HG03432 (cell line): ENCODE data around the gene LDLRAD4.

ENCODE experiments used
- ATAC-seq: cut with Tn5 transposase; IDR thresholded peaks from one replicate; pipeline ENCODE4 v1.9.1; 2021; ENCODE audit warnings: mild to moderate bottlenecking, moderate library complexity; ENCODE audit not compliant: unreplicated experiment

Gene LDLRAD4

DNA sequence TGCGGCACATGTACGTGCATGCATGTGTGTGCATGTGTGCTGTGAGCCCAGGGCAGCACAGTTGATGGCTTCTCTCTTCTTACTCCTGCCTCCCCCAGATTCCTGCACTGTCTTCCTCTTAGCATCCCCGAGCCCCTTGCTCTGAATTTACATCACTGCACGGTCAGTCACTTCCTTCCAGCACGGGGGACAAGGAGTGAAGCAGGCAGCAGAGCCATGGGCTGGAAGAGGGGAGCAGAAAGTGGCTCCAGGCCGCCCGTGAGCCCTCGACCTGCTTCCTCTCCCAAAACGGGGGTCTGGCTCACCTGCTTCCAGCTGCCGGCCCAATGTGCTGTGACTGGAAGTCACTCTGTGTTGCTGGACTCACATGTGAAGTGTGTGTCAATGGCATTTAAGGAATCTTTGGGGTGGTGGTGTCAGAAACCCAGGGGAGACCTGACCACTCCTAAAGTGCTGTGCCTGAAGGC, 401.7 kb downstream of the LDLRAD4 start:
- ATAC-seq: no peak

DNA sequence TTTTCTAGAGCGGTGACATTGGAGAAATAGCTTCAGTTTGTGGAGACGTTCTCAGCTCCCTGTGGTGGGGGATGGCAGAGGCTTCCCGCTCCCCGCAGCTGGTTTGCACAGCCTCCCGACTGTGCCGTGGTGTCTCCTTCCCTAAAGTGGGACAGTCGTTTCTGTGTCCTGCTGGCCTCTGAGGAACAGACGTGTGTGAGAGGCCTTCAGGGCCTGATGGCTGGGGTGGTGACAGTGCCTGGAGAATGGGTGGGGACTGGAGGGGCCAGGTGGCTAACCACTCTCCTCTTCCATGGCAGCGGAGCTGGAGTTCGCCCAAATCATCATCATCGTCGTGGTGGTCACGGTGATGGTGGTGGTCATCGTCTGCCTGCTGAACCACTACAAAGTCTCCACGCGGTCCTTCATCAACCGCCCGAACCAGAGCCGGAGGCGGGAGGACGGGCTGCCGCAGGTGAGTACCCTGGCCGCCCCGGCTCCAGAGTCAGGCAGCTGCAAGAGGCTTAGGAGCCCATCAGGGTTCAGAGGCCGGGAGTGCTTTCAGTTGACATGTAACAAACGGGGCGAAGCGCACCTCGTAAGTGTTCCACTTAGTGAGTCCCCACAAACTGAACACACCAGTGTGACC, 402.4 kb downstream of the LDLRAD4 start:
- no peak for ATAC-seq

DNA sequence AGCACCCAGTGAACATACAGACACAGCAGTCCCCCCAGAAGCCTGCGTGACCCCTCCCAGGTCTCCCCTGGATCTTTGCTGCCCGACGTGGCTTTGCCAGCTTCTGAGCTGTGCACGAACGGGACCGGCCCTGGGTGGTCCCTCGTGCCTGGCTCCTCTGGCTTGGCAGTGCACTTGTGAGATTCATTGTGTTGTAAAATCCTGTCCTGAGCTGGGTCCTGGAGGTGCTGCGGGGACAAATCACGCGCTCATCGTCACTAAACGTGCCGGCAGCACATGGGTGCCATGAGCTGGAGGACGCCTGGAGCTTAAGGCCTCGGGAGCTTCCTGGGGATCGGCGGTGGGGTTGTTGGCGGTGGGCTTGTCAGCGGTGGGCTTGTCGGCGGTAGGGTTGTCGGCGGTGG, 402.9 kb downstream of the LDLRAD4 start:
- ATAC-seq: no peak

DNA sequence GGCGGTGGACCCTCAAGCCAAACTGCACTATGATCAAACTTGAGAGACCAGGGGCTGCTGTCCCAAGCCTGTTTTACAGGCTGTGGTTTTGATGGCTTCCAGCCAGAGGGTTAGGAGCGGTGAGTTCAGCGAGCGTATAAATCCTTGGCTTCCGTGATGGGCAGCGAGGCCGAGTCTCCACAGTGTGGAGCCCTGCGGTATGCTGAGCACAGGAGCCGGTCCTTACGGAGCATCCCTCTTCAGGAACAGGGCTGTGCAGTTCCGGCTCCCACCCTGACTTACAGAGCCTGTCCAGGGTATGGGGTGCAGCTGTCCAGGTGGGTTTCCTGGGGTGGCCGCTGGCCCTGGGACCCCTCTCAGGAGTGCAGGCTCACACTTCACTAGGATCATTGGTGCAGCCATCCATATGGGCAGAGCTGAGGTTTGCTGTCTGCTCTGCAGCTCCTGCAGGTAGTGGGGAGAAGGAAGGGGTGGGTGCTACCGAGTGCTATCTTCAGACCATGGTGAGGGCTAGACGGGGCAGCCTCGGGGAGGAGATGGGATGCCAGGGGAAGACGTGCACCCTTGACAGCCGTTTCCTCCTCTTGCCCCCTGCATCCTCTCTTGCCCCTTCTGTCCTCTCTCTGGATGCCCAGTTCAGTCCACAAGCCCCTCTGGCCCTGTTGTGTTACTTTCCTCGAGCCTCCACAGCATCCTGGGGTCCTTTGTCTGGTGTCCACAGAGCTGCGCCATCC, 403.5 kb downstream of the LDLRAD4 start:
- ATAC-seq: no peak

DNA sequence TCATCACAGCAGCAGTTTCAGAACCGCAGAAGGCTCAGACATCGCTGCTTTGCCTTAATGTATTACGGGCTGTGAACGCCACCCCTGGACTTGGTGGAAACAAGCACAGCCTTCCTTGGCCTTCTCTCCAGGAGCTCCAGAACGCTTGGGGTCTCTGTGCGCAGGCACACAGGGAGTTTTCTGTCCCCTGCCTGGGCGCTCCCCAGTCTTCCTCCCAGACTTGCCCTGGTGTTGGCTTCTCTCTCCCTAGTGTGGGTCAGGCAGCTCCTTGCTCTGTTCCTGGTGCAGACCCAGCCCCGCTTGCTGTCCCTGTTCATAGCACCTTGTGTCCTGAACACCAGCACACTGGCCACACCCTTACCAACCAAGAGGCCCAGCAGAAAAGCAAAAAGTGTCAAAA, 404.2 kb downstream of the LDLRAD4 start:
- no peak for ATAC-seq

DNA sequence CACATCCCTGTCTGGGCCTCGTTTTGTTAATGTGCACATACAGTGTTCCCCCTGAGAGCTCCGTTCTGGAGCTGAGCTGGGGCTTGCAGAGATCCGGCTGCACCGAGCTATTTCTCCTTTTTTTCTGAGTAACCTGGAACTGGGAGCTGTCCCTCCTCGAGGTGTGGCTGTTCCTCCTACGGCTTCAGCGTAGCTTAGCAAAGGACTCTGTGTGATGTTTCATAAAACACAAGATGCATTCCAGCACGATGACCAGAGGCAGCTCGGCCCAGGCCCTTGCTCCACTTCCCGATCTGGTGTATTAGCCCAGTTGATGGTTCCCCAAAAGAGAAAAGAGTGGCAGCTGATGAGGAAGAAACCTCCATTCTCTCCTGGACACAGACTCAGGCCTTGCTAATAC, 404.8 kb downstream of the LDLRAD4 start:
- ATAC-seq: no peak

DNA sequence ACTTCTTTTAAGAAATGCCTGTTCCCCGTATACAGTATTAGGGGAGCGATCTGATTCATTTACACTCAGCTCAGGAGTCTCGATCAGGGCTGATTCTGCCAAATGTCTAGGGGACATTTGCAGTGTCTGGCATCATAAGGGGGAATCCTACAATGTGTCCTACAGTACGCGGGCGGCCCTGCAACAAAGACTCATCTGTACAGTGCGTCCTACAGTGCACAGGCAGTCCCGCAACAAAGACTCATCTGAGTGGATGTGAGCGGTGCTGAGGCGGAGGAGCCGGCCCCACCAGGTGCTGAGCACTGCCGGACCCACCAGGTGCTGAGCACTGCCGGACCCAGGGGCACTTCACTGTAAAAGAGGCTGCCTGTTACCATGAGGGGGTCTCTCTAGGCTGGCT, 405.3 kb downstream of the LDLRAD4 start:
- ATAC-seq: no peak

DNA sequence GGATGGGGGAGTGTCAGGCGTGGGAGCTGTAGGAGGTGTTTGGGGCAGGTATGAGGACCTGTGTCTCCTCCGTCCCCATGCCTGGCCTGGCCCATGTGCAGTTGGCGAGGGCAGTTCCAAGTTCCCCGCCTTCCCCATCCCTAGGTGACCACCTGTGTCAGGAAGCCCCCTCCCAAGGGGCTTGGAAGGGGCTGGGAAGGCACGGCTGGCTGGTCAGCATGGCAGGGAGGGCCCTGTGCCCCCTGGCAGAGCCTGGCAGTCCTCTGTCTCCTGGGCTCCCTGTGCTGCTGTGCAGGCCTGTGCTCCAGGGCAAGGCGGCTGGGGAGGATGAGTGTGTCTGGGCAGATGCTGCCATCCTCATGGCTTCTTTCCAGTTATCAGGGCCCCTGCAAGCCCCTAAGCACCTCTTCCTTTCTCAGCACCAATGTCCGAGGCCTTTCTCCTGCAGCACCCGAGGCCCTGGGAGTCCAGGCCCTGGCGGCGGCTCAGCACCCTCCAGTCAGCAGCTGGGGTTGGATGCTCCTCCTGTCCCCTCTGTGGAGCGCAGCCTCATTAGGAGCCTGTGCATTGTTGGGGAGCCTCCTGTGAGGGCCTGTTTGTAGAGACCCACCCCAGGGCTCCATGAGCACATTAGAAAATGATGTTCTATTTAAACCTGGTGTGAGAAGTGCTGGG, 406.1 kb downstream of the LDLRAD4 start:
- ATAC-seq: no peak

DNA sequence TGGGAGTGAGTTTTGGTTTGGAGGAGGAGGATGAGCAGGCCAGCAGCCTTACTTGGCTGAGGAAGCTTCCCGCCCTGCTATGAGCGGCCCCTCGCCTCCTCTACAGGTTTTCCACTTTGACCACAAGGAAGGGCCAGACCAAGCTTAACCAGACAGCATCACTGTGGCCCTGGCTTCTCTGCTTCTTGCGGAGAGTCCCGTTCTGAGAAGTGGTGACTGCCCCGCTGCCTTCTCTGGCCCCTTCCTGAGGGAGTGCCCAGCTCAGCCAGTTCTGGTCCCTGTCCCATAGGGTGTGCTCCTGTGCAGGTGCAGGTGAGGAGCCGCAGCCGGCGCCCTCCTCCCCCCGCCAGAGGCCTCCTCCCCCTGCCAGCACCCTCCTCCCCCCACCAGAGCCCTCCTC, 406.8 kb downstream of the LDLRAD4 start:
- ATAC-seq: no peak

DNA sequence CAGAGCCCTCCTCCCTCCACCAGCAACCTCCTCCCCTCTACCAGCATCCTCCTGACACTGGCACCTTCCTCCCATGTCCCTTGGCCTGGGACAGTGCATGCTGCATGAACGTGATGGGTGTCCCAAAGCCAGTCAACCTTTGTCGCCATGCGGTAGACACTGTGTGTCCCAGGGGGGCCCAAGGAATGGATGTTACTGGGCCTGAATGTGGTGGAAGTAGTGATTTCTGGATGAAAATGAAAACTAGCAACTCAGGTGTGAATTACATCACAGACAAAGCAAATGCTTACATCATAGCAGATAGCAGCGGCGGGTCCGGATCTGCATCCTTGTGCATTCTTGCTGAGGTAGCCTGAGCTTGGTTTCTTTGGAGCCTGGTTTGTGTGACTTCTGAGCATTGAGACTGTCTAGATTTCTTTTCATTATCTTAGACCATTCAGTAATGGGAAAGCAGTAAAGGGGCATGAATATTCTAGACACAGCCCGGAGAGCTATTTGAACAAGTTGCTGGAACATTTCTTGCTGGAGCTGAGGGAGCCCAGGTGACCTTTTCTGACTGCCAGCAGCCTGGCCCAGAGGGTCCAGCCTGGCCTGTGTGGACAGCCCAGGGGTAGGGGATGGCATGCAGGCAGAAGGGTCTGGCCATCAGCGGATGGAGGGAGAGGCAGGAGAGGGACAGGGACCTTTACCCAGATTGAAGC, 407.4 kb downstream of the LDLRAD4 start:
- no peak for ATAC-seq

DNA sequence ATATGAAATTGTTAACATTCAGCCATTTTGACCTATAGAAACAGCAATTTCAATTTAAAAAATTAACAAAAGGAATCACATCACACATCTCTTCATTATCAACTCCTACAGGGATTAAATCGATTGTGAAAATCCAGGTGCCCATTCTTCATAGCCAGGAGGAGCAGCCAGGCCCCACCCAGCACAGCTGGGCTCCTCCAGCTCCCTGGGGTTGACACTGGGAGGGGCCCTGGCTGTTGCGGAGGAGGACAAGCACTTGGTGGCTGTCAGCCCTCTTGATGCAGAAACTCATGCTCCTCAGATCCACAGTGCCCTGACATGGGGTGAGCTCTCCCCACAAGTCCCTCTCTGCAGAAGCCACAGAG, 408.0 kb downstream of the LDLRAD4 start:
- ATAC-seq: no peak

DNA sequence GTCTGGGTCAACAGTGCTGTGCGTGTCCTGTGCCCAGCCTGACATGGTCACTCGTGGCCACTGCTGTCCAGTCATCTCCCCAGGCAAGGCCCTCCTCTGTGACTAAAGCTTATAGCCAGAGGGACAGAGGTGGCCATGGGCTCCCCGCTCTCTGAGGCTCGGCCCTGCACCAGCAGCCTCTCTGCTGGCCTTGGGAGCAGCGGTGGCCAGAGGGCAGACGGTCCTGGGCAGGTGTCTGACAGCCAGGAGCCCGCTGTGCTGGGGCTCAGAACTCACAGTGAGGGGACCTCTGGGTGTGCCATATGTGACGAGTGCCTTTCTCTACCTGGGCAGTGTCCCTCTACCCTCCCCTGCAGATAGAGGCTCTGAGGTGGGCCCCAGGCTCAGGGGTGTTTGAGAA, 409.1 kb downstream of the LDLRAD4 start:
- no peak for ATAC-seq

DNA sequence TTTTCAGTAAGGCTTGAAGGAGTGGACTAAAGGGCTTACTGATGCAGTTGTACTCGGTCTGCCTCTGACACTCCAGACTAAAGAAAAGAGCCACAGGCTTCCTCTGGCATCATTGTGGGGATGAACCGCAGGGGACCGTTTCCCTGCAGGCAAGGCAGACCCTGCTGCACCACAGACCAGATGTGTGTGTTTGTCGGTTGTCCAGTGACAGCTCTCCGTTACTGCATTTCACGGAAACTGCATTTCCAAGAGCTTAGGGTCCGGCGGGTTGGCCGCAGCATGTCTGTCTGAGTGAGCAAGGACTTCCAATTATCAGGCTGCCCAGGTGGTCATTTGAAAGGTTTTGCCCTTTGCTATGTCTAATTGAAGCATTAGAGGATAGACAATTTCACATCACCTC, 409.7 kb downstream of the LDLRAD4 start:
- ATAC-seq: no peak

DNA sequence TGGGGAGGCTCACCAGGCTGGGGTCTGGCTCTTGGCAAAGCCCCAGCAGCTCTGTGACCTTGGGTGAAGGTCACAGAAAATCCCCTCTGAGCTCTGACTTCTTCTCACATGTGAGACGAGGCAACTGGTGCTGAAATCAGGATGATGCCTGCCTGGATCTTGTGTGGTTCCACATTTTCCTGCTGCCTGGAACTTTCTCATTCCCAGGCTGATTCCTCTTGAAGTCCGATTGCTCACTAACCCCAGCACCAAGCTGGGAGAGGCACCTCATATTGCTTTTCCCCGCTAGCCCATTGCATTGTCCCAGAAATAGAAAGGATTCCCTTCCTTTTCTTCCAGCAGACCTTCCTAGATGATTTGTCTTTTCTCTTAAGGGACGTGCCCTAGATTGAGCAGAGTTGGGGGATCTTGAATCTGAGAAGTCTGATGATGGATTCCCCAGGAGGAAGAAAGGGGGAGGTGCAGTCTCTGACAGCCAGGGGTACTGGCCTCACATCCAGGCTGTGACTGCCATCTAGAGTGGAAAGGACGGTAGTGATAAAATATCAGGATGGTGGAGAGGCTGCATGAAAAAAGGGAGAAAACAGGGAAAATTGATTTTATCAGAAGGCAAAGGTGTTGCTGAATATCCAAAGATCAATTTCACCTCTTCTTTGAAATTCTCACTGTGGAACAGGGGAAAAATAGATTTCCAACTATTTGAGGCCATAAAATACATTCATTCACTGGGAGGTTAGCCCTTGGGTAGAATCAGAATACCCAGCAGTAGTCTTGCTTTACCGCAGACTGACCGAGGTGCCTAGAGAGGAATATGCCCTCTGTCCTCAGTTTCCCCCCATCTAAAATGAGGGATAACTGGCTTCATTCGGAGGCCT, 411.5 kb downstream of the LDLRAD4 start:
- peak; percentile 89 for ATAC-seq

DNA sequence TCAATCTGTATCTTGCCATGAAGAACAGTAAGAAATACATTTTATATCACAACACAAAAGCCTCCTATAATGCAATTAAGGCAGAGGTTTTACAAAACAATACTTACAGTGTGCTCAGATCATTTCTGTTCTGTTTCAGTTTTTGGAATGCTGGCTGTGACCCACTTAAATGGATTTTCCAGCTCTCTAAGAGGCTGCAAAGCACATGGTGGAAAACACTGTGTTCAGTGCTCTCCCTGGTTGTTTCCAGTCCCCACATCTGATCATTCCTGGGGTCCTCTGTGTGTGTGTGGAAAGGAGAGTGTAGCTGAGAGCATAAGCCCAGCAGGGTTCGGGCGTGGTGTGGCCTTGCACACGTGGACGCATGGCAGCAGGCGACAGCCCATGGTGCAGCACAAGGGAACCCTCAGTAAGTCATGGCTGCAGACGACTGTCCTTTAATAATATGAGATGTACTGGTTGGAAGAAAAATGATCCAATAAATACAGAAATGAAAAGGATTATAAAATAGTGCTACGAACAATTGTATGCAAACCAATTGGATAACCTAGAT, 412.2 kb downstream of the LDLRAD4 start:
- no peak for ATAC-seq

DNA sequence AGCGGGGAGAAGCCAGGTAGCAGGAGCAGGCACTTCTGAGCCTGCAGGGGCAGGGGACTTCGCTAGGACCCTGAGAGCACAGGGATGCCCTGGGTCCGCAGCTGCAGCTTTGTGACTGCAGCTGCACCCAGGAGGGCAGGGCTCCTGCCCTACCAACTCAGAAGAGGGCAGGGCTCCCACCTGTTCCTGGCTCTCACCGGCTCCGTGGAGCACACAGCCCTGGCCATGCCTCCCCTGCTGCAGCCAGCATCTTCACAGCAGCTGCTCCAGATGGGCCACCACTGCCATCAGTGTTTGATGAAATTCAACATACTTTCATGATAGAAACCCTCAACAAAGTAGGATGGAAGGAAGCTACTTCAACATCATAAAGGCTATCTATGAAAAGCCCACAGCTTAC, 415.1 kb downstream of the LDLRAD4 start:
- no peak for ATAC-seq

DNA sequence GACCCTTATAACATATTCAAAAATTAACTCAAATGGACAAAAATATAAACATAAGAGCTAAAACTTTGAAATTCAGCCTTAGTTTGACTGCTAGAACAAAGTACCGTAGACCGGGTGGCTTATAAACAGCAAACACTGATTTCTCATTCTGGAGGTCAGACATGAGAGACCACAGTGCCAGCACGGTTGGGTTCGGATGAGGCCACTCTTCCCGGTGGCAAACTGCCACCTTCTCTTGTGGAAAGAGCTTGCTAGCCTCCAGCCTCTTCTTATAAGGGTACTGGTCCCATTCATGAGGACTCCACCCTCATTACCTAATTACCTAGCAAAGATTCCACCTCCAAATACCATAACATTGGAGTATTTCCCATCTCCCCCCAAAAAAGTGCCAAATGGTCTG, 416.5 kb downstream of the LDLRAD4 start:
- no peak for ATAC-seq

DNA sequence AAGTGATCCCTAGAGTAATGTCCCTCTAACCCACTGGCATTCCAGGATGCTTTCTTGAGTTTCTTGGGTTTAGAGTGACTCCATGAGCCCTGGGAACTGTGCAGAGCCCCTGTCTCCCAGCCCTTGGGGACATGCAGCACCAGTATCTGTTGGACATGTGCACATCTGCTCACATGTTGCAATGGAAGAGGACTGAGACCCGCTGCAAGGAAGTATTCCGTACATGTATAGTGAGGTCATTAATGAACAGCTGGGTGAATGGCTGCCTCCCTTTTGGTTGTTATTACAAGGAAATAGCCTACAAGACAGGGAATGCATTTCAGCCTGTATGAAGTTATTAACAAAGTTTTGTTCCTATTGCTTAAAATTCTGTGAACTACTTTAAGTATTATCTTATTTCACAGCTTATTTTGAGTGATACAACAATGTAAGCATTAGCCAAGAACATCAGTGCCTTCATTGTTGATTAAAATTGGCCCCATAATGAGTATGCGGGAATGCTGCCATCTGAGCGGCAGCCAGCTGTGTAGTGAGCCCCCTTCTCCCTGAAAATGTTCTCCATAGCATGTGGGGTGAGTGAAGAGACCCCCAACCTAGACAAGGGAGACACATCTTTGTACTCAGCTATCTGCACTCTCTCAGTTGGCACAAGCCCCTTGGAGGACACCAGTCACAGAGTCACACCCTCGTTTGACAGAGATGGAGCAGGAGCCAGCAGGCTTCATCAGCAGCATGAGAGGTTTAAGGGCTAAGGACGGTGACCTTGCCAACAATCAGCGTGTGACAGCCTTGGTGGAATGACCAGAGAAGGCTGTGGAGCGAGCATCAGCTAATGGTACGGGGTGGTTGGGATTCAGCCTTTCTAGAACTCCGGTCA, 420.4 kb downstream of the LDLRAD4 start:
- ATAC-seq: no peak

DNA sequence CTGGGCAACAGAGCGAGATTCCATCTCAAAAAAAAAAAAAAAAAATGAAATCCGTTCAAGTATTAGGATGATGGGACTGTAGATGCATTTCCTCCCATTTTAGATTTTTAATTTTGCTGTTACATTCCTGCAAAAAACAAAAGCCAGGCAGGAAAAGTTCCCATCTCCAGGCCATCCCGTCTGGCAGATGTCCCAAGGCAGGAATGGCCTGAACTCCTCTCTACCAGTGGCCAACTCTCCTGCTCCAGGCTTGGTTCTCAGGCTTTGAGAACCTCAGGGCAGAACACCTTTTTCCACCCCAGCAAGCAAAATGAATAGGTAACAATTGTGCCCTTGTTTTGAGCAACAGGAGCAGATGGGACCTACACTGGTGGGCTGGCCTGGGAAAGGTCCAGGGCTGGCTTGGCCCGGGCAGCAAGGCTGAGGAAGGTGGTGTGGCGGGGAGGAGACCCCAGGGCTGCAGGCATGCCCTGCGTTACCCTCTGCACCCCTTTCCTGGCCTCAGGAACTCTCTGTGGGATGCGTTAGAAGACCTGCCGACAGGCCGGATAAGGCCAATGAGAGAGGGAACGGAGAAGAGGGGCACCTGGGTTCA, 421.8 kb downstream of the LDLRAD4 start:
- ATAC-seq: no peak
